Sigmoid colon (tissue), 4 donors: ENCODE results near the gene GRIP1.

Source experiments
- CTCF ChIP-seq, 4 experiments: fragments of 450-650 bp in 3 of 4; fragments of 200-600 bp in 1 of 4; IDR thresholded peaks; one replicate each; pipeline ENCODE4 v1.5.1; 2016 to 2019; ENCODE audit warnings: antibody characterized with exemption in 4 of 4, mild to moderate bottlenecking in 3 of 4, moderate library complexity in 2 of 4
- EP300 ChIP-seq, 4 donors: sonication (generic); formaldehyde crosslinking; IDR thresholded peaks; one replicate each; pipeline ENCODE4 v1.6.1; 2017; ENCODE audit warnings: antibody characterized with exemption in 4 of 4
- POLR2A ChIP-seq, 2 donors: fragments of 450-650 bp; IDR thresholded peaks; one replicate each; pipeline ENCODE4 v1.6.1; 2016; ENCODE audit warnings: antibody characterized with exemption in 2 of 2, mild to moderate bottlenecking in 2 of 2, moderate library complexity in 2 of 2
- POLR2AphosphoS5 ChIP-seq, 4 donors: sonication (generic); formaldehyde crosslinking; IDR thresholded peaks; one replicate each; pipeline ENCODE4 v1.6.1; 2017; ENCODE audit warnings: antibody characterized with exemption in 4 of 4

- no peak for TF ChIP-seq CTCF (IDR thresholded peaks at IDR 0.05)
- no peak for TF ChIP-seq POLR2A (IDR thresholded peaks at IDR 0.05)
- no peak for TF ChIP-seq POLR2AphosphoS5 (IDR thresholded peaks at IDR 0.05)
- no peak for TF ChIP-seq EP300 (IDR thresholded peaks at IDR 0.05)
Measured at GRCh38 chr12:66345212-66345611, 333.7 kb downstream of the GRIP1 start.
